CD4-positive, CD25-positive, alpha-beta regulatory T cell (primary cell): ENCODE data around the gene IRX4. TPM values are rescaled to one million over a fixed set of nuclear protein-coding genes. Genes with fewer than 3 reads are reported as not detected.

Experiments used
- ATAC-seq, 2 donors: fragments of 150-1000 bp; cut with Tn5 transposase; one replicate each; pipeline ENCODE4 v1.10.0; 2021; ENCODE audit warnings: low read depth in 2 of 2, moderate number of reproducible peaks in 2 of 2, moderate library complexity in 1 of 2
- DNase-seq, 3 donors: peaks; one replicate each; pipeline versions ENCODE4 v3.0.0 to v3.0.0-alpha.2; 2012 to 2022; ENCODE audit warnings: mixed read lengths in 1 of 3
- H3K27ac ChIP-seq: one replicate; pipeline ENCODE4 v1.7.0; 2013; ENCODE audit warnings: mild to moderate bottlenecking, low read length; ENCODE audit not compliant: insufficient read depth, poor library complexity, severe bottlenecking
- H3K27me3 ChIP-seq: one replicate; pipeline ENCODE4 v1.7.0; 2013; ENCODE audit warnings: low read length; ENCODE audit not compliant: control insufficient read depth, insufficient read depth
- H3K36me3 ChIP-seq: one replicate; pipeline ENCODE4 v1.7.0; 2013; ENCODE audit warnings: mild to moderate bottlenecking, low read length, moderate library complexity; ENCODE audit not compliant: control insufficient read depth, insufficient read depth
- H3K4me1 ChIP-seq: 2 replicates; pipeline ENCODE4 v1.7.0; 2013; ENCODE audit warnings: mild to moderate bottlenecking, low read length; ENCODE audit not compliant: insufficient read depth, control insufficient read depth, poor library complexity, severe bottlenecking
- H3K4me3 ChIP-seq: one replicate; pipeline ENCODE4 v1.7.0; 2013; ENCODE audit warnings: low read depth, mild to moderate bottlenecking, low read length, moderate library complexity
- H3K9me3 ChIP-seq, 2 experiments: 1 replicate in 1 of 2; 2 replicates in 1 of 2; pipeline ENCODE4 v1.7.0; 2013; ENCODE audit warnings: low read length in 2 of 2, mild to moderate bottlenecking in 1 of 2, moderate library complexity in 1 of 2; ENCODE audit not compliant: control insufficient read depth in 2 of 2
- H3K27ac Mint-ChIP-seq, 3 donors: one replicate each; pipeline ENCODE4 v1.8.0; 2020 to 2022; ENCODE audit warnings: mild to moderate bottlenecking in 3 of 3, mixed read lengths in 3 of 3, moderate library complexity in 2 of 3
- H3K27me3 Mint-ChIP-seq: one replicate; pipeline ENCODE4 v1.8.0; 2022; ENCODE audit warnings: mild to moderate bottlenecking, mixed read lengths
- H3K36me3 Mint-ChIP-seq: one replicate; pipeline ENCODE4 v1.8.0; 2020; ENCODE audit warnings: mixed read lengths
- H3K4me1 Mint-ChIP-seq, 4 donors: one replicate each; pipeline ENCODE4 v1.8.0; 2020 to 2022; ENCODE audit warnings: mixed read lengths in 4 of 4, mild to moderate bottlenecking in 1 of 4
- H3K4me3 Mint-ChIP-seq, 4 donors: one replicate each; pipeline ENCODE4 v1.8.0; 2020 to 2022; ENCODE audit warnings: mild to moderate bottlenecking in 4 of 4, mixed read lengths in 4 of 4, moderate library complexity in 3 of 4
- H3K9me3 Mint-ChIP-seq, 7 donors: one replicate each; pipeline ENCODE4 v1.8.0; 2020 to 2022; ENCODE audit warnings: mixed read lengths in 7 of 7, mild to moderate bottlenecking in 3 of 7, moderate library complexity in 2 of 7
- polyA plus RNA-seq, 4 donors: library from polyadenylated mRNA; unstranded; fragments of 300-500 nt; fragmentation: Illumina TruSeq; gene quantifications; one replicate each; pipeline ENCODE4 v1.2.3, GENCODE V29; 2021
- total RNA-seq: library from RNA; stranded (reverse); gene quantifications from one replicate; pipeline ENCODE4 v1.2.3, GENCODE V29; 2022

Gene IRX4
- total and polyA plus RNA-seq, 5 donors from 2014 or later: not detected

GRCh38 chr5:1901983-1902382 is 19.3 kb upstream of the IRX4 start:
- H3K4me3 ChIP-seq: no peak overlapping the region
- no peak for ATAC-seq
- H3K4me1 ChIP-seq: no peaks in the 10 kb centered on the region
- peaks cover 8% of the 10 kb centered on the region for H3K27me3 Mint-ChIP-seq
- H3K27me3 ChIP-seq: no peaks in the 10 kb centered on the region
- no peaks in the 10 kb centered on the region for H3K36me3 Mint-ChIP-seq
- no peak overlapping the region for H3K27ac Mint-ChIP-seq
- no peak for DNase-seq
- no peak overlapping the region for H3K27ac ChIP-seq
- no peaks in the 10 kb centered on the region for H3K4me1 Mint-ChIP-seq
- H3K9me3 ChIP-seq: peaks cover 0 to 6% of the 10 kb centered on the region in 2 experiments
- H3K4me3 Mint-ChIP-seq: no peak overlapping the region
- peaks cover 0 to 15% (median 3%) of the 10 kb centered on the region in 7 donors for H3K9me3 Mint-ChIP-seq
- no peaks in the 10 kb centered on the region for H3K36me3 ChIP-seq

GRCh38 chr5:1901061-1901460 is 18.3 kb upstream of the IRX4 start:
- peaks cover 8% of the 10 kb centered on the region for H3K27me3 Mint-ChIP-seq

GRCh38 chr5:1899201-1899600 is 16.5 kb upstream of the IRX4 start:
- H3K27ac ChIP-seq: no peak overlapping the region
- Mint-ChIP-seq H3K36me3 (no peaks in the 10 kb centered on the region), H3K27ac (no peak overlapping the region), H3K9me3 (peaks cover 0 to 8% (median 0%) of the 10 kb centered on the region in 7 donors), H3K4me3 (no peak overlapping the region), H3K27me3 (peaks cover 4% of the 10 kb centered on the region), H3K4me1 (no peaks in the 10 kb centered on the region)
- ATAC-seq (no peak), DNase-seq (no peak)
- no peaks in the 10 kb centered on the region for H3K36me3 ChIP-seq
- H3K27me3 ChIP-seq: no peaks in the 10 kb centered on the region
- no peak overlapping the region for H3K4me3 ChIP-seq
- no peaks in the 10 kb centered on the region for H3K4me1 ChIP-seq
- H3K9me3 ChIP-seq: no peaks in the 10 kb centered on the region

More at GRCh38 chr5:1901061-1901460, 18.3 kb upstream of the IRX4 start:
- peaks cover 0 to 6% of the 10 kb centered on the region in 2 experiments for H3K9me3 ChIP-seq
- no peak overlapping the region for H3K4me3 ChIP-seq
- no peaks in the 10 kb centered on the region for H3K4me1 Mint-ChIP-seq
- H3K27ac ChIP-seq: no peak overlapping the region
- no peaks in the 10 kb centered on the region for H3K36me3 Mint-ChIP-seq
- H3K4me3 Mint-ChIP-seq: no peak overlapping the region
- H3K36me3 ChIP-seq: no peaks in the 10 kb centered on the region
- no peak for DNase-seq
- no peaks in the 10 kb centered on the region for H3K27me3 ChIP-seq
- H3K9me3 Mint-ChIP-seq: peaks cover 0 to 15% (median 3%) of the 10 kb centered on the region in 7 donors
- H3K4me1 ChIP-seq: no peaks in the 10 kb centered on the region
- no peak overlapping the region for H3K27ac Mint-ChIP-seq
- ATAC-seq: no peak

DNA sequence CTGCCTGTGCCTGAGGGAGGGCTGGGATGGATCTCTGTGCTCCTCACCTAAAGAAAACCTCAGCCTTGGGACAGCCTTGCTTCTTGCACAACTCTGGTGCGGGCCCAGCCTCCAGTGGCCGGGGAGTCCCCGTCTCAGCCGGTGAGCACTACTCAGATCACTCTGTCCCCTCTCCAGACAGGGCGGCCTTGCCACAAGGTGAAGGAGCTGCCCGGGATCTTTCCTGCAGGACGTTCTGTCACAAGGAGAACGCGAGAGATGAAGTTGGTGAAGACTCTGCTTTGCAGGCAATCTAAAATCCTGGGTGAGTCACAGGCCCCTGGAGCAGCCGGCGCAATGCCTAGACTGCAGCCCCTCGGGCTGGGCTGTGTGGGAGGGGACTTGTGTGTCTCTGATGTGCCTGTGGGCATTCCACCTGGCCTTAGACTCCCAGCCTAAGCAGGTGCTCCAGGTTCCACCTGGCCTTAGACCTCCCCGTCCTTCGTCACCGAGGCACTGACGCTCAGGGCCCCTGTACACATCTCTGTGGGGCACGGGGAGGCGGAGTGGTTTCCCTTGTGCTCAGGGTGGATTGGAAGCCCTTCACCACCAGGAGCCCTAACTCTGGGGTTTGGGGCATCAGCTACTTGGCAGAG is 15.2 kb upstream of the IRX4 start:
- H3K4me1 ChIP-seq: no peaks in the 10 kb centered on the region
- Mint-ChIP-seq H3K27me3 (peaks cover 10% of the 10 kb centered on the region), H3K27ac (no peak overlapping the region), H3K36me3 (no peaks in the 10 kb centered on the region), H3K9me3 (no peaks in the 10 kb centered on the region), H3K4me1 (no peaks in the 10 kb centered on the region), H3K4me3 (no peak overlapping the region)
- no peak overlapping the region for H3K27ac ChIP-seq
- H3K9me3 ChIP-seq: no peaks in the 10 kb centered on the region
- no peak for ATAC-seq
- H3K27me3 ChIP-seq: no peaks in the 10 kb centered on the region
- no peaks in the 10 kb centered on the region for H3K36me3 ChIP-seq
- no peak for DNase-seq
- H3K4me3 ChIP-seq: no peak overlapping the region

DNA sequence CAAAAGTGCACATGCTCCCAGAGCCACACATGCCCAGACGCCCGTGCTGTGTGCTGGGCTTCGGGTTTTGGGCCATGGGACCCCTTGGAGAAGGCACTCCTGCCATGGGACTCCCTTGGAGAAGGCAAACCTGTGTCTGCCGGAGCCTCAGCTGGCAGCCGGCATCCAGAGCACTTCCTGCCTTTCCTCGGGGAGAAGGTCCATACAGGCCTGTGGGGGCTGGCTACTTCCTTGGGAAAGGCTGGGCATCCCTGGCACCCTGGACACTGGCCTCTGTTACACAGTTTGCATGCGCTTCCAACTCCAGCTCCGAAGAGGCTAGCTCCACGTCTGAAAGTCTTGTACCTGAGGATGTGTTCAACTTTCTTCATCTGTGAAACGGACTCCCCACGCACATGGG is 14.7 kb upstream of the IRX4 start:
- no peak overlapping the region for H3K4me3 Mint-ChIP-seq
- no peaks in the 10 kb centered on the region for H3K4me1 Mint-ChIP-seq
- ATAC-seq: no peak
- Histone ChIP-seq H3K4me1 (no peaks in the 10 kb centered on the region), H3K9me3 (no peaks in the 10 kb centered on the region), H3K27me3 (no peaks in the 10 kb centered on the region), H3K27ac (no peak overlapping the region), H3K4me3 (no peak overlapping the region), H3K36me3 (no peaks in the 10 kb centered on the region)
- H3K27me3 Mint-ChIP-seq: peaks cover 14% of the 10 kb centered on the region
- H3K9me3 Mint-ChIP-seq: peaks cover 0 to 2% (median 0%) of the 10 kb centered on the region in 7 donors
- no peak overlapping the region for H3K27ac Mint-ChIP-seq
- no peaks in the 10 kb centered on the region for H3K36me3 Mint-ChIP-seq
- DNase-seq: no peak

GRCh38 chr5:1896602-1897376 is 14.1 kb upstream of the IRX4 start:
- no peak for ATAC-seq
- no peak overlapping the region for H3K4me3 ChIP-seq
- H3K27me3 Mint-ChIP-seq: peaks cover 12% of the 10 kb centered on the region
- H3K4me1 Mint-ChIP-seq: no peaks in the 10 kb centered on the region
- DNase-seq: no peak
- no peaks in the 10 kb centered on the region for H3K36me3 Mint-ChIP-seq
- no peak overlapping the region for H3K27ac Mint-ChIP-seq
- H3K27ac ChIP-seq: no peak overlapping the region
- H3K4me1 ChIP-seq: no peaks in the 10 kb centered on the region
- no peaks in the 10 kb centered on the region for H3K9me3 ChIP-seq
- H3K27me3 ChIP-seq: no peaks in the 10 kb centered on the region
- peaks cover 0 to 2% (median 0%) of the 10 kb centered on the region in 7 donors for H3K9me3 Mint-ChIP-seq
- H3K36me3 ChIP-seq: no peaks in the 10 kb centered on the region
- no peak overlapping the region for H3K4me3 Mint-ChIP-seq

GRCh38 chr5:1895739-1896420 is 13.2 kb upstream of the IRX4 start:
- DNase-seq: no peak
- no peak for ATAC-seq
- no peaks in the 10 kb centered on the region for H3K9me3 ChIP-seq
- no peak overlapping the region for H3K4me3 ChIP-seq
- H3K27me3 Mint-ChIP-seq: peaks cover 11% of the 10 kb centered on the region
- H3K4me1 ChIP-seq: no peaks in the 10 kb centered on the region
- H3K27ac ChIP-seq: no peak overlapping the region
- H3K36me3 ChIP-seq: no peaks in the 10 kb centered on the region
- no peak overlapping the region for H3K27ac Mint-ChIP-seq
- no peak overlapping the region for H3K4me3 Mint-ChIP-seq
- H3K27me3 ChIP-seq: no peaks in the 10 kb centered on the region
- H3K36me3 Mint-ChIP-seq: no peaks in the 10 kb centered on the region
- no peaks in the 10 kb centered on the region for H3K4me1 Mint-ChIP-seq
- peaks cover 0 to 2% (median 0%) of the 10 kb centered on the region in 7 donors for H3K9me3 Mint-ChIP-seq
